GM18870 (cell line): ENCODE results near the gene IMMP2L.
"Not testable (repeated sequence)": the region's sequence is repeated elsewhere in the genome, so short reads cannot be mapped to it uniquely, and the experiment has no call there.

Source experiments
- ATAC-seq: cut with Tn5 transposase; IDR thresholded peaks from one replicate; pipeline ENCODE4 v1.9.1; 2021; ENCODE audit warnings: moderate library complexity; ENCODE audit not compliant: unreplicated experiment

Gene IMMP2L

DNA sequence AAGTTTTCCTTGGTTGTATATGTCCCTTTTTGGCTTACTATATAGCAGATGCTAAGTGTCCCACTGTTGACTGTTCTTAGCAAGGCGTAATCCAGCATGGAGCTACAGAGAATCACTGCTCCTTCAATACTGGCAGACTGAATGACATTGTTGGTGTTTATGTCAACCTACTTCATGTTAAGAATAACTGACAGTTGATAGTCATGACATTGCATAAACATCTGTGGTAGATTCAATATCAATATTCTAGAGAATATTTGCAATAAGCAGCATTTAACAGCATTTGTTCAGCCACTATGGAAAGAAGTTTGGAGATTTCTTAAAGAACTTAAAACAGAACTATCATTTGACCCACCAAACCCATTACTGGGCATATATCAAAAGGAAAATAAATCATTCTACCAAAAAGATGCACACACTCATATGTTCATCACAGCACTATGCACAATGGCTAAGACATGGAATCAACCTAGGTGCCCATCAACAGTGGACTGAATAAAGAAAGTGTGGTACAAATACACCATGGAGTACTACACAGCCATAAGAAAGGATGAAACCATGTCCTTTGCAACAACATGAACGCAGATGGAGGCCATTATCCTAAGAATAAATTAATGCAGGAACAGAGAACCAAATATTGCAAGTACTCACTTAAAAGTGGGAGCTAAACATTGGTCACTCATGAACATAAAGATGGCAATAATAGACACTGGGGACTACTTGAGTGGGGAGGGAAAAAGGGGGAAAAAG lies 88.7 kb downstream of the IMMP2L start:
- ATAC-seq = no peak

DNA sequence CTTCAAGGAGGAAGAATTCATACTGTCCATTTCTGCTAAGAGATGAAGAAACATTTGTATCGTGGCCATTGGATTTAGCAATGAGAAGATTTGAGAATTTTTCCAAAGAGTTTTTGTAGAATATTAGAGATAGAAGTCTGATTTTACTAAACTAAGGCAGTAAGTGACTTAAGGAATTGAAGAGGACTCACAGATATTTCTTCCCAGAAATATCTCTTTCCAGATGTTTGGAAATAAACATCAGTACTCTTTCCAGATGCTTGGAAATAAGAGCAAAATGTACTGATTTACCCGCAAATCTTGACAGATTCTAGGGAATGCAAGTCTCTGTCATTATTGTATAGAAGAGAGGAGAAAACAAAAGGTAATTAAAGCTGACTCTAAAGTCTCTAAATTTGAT lies 91.3 kb downstream of the IMMP2L start:
- no peak for ATAC-seq

DNA sequence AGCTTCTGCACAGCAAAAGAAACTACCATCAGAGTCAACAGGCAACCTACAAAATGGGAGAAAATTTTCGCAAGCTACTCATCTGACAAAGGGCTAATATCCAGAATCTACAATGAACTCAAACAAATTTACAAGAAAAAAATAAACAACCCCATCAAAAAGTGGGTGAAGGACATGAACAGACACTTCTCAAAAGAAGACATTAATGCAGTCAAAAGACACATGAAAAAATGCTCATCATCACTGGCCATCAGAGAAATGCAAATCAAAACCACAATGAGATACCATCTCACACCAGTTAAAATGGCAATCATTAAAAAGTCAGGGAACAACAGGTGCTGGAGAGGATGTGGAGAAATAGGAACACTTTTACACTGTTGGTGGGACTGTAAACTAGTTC lies 92.4 kb downstream of the IMMP2L start:
- not testable (repeated sequence) for ATAC-seq

DNA sequence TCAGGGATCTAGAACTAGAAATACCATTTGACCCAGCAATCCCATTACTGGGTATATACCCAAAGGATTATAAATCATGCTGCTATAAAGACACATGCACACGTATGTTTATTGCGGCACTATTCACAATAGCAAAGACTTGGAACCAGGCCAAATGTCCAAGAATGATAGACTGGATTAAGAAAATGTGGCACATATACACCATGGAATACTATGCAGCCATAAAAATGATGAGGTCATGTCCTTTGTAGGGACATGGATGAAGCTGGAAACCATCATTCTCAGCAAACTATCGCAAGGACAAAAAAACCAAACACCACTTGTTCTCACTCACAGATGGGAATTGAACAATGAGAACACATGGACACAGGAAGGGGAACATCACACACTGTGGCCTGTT lies 96.5 kb downstream of the IMMP2L start:
- not testable (repeated sequence) for ATAC-seq

DNA sequence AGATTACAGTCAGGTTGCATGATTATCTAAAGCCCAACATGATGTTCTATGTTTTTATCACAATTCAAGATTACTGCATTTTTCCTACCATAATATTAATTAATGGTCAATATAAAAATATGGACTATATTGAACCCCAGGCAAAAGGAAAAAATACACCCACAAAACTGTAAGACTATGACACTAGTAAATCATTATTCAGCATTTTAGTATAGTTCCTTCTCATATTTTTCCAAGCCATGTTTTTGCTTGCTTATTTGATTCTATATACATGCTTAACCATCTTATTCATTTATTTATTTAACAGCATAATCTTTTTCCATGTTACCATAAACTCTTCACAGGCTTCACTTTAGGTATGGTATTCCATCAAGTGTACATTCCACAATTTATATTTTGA lies 101.6 kb downstream of the IMMP2L start:
- ATAC-seq = no peak

DNA sequence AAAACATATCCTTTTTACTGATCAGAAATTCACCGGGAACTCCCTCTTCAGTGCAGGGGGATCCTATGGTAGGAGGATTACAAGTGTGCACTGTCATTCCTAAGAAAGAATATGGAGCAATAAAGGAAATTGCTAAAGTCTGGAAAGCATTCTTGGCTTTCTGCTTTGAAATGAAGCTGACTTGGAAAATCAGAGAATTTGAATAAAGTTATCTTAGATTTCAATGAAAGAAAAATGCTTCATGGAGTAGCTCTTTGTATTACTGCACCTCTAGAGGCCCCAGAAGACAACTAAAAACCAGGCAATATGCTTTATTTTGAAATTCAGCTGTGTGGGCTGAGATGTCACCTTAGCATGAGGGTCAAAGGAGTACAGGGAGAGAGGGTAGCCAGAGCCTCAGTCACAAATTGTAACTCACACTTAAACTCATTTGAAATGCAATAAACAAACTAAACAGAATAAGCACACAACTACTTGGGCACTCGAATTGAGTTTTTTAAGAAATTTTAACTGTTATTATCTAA lies 102.5 kb downstream of the IMMP2L start:
- no peak for ATAC-seq

DNA sequence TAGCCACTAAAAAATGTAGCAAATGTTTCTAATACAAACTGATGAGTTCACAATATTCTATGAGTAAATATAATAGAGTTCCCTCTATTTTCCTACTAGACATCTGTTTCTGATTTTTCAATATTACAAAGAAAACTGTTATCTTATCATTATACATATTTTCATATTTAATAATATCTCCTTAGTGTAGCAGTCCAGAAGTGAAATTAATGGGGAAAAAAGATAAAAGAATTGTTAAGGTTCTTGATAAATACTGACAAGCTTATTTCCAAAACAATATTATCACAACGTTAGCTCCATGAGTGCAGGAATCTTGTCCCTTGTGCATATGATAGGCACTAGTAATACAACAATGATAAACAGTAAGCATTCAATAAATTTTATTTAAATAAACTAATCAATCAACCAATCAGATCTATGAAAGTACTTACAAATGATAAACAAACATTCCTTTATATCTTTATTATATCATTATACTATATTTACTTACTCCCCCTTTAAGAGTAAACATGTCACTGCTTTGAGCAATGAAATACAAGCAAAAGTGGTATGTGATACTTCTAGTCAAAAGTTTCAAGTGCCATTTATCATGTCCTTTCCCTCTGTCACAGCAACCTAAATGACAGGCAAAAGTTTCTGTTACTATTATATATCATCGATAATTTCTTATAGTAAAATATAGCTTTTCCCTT lies 103.1 kb downstream of the IMMP2L start:
- ATAC-seq = no peak

DNA sequence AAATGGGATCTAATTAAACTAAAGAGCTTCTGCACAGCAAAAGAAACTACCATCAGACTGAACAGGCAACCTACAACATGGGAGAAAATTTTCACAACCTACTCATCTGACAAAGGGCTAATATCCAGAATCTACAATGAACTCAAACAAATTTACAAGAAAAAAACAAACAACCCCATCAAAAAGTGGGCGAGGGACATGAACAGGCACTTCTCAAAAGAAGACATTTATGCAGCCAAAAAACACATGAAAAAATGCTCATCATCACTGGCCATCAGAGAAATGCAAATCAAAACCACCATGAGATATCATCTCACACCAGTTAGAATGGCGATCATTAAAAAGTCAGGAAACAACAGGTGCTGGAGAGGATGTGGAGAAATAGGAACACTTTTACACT lies 111.6 kb downstream of the IMMP2L start:
- ATAC-seq = not testable (repeated sequence)

DNA sequence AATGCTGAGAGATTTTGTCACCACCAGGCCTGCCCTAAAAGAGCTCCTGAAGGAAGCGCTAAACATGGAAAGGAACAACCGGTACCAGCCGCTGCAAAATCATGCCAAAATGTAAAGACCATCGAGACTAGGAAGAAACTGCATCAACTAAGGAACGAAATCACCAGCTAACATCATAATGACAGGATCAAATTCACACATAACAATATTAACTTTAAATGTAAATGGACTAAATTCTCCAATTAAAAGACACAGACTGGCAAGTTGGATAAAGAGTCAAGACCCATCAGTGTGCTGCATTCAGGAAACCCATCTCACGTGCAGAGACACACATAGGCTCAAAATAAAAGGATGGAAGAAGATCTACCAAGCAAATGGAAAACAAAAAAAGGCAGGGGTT lies 114.8 kb downstream of the IMMP2L start:
- not testable (repeated sequence) for ATAC-seq

DNA sequence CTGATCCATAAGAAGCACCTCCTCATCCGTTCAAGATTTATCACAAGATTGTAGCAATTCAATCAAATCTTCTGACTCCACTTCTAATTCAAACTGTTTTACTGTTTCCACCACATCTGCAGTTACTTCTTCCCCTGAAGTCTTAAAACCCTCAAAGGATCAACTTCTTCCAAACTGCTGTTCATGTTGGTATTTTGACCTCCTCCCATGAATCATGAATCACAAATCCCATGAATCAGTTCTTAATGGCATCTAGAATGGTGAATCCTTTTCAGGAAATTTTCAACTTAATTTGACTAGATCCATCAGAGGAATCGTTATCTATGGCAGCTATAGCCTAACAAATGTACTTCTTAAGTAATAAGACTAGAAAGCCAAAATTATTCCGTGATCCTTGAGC lies 122.3 kb downstream of the IMMP2L start:
- ATAC-seq = no peak

DNA sequence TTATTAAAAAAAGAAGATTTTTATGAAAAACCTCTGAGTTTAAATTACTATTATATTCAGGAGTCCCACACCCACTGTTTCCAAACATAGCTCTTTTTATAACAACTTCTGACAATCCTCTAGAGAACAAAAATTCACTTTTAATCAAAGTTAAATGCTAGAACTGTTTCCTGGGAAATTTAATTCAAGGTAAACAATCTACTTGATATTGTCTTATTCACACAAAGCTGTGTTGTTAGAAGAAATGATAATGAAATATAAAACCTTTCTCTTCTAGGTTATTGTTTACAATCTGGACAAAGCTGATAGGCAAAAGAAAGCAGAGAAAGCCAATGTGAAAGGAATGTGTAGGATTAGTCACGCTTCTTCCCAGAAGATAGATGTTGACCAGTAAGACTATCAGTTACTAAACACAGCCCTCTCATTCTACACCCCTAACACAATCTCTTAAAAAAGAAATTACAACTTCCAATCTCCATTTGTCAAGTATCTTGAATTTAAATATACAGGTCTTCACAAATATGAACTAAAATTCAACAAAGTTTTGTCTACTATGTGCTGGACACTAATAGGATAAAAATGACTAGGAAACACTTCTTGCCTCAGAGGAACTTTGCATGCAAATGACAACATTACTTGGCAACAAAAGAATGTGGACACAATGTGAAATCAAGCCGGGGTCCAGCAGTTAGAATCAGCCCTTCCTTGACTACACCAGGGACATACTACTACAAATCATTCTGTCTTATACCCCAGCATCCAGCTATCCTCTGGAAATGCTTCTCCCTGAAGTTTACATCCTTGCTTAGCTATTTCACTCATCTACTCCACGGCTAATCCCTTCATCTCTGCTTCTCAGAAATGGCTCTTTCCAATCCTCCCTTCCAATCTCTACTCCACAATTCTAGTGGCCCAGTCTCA lies 123.7 kb downstream of the IMMP2L start:
- ATAC-seq = no peak

DNA sequence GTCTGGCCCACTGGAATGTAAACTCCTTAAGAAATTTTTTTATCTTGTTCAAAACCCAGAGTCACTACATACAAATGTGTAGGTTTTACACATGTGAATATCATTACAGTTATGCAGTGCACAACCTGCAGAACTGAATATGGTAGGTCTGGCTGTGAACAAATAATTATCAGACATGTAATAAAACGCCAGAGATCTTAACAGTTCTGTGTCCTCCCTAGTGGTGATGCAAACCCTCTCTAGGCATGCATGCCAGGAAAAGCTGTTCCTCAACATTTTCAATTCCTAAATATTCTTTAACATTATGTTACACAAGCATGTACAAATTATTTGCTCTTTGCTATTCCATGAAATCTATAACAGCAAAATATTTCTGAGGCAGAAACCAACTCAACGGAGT lies 124.6 kb downstream of the IMMP2L start:
- no peak for ATAC-seq

DNA sequence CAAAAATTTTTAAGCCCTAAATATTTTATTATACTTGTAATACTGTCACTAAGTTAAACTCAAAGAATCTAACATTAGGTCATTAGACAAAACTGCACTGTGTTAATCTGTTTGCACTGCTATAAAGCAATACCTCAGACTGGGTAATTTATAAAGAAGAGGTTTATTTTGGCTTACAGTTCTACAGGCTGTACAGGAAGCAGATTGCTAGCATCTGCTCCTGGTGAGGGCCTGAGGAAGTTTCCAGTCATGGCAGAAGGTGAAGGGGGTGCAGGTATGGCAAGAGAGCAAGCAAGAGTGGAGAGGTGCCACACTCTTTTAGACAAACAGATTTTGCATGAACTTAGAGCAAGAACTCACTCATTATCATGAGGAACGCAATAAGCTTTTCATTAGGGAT lies 125.7 kb downstream of the IMMP2L start:
- no peak for ATAC-seq

DNA sequence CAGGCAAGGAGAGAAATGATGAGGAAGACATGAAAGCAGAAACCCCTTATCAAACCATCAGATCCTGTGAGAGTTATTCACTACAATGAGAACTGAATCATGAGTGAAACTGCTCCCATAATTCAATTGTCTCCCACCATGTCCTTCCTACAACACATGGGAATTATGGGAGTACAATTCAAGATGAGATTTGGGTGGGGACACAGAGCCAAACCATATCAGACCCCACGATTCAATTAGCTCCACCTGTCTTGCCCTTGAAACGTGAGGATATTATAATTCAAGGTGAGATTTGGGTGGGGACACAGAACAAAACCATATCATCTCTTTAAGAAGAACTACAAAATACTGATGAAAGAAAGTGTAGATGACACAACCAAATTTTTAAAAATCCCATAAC lies 128.9 kb downstream of the IMMP2L start:
- no peak for ATAC-seq

DNA sequence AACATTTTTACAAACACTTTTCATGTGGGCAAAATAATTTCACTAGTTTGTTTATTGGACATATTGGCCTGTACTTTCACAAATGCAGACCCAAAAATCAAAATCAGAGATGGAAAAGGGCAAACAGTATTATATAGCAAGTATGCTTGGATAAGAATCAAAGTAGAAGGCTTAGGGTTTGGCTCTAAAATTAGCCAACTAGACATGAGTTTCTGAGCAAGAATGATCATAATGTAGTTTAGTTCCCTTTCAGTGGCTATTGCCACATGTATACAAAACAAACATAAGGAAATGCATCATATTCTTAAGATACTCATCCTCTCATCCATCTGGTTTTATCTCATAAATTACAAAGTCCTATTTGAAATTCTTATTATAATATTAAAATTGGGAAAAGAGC lies 132.5 kb downstream of the IMMP2L start:
- ATAC-seq = no peak

DNA sequence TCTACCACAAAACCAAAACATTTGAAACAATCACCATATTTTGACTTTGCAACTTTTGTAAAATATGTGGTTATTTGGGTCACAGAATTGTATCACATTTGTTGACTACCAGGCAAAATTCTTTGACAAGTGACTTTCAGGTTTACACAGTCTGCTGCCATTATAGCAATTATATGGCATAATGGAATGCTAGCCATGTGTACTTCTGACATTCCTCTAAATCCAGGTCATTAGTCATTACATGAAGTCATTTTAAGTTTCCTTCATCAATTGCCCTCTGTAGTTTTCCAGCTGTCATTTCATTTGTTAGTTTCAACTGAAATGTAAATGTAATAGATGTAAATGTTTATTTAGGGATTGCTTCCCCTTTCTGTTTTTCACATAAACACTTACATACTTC lies 137.5 kb downstream of the IMMP2L start:
- no peak for ATAC-seq

DNA sequence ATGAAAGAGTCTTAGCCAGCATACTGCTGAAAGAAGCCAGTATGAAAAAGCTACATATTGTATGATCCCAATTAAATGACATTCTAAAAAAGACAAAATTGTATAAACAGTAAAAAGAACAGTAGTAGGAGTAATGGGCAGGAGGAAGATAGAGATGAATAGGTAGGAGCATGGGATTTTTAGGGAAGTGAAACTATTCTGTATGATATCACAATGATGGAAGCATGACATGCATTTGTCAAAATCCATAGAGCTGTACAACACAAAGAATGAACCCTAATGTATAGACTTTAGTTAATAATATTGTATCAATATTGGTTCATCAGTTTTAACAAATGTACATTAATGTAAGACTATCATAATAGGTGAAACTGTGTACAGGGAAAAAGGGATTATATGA lies 147.9 kb downstream of the IMMP2L start:
- ATAC-seq = no peak

DNA sequence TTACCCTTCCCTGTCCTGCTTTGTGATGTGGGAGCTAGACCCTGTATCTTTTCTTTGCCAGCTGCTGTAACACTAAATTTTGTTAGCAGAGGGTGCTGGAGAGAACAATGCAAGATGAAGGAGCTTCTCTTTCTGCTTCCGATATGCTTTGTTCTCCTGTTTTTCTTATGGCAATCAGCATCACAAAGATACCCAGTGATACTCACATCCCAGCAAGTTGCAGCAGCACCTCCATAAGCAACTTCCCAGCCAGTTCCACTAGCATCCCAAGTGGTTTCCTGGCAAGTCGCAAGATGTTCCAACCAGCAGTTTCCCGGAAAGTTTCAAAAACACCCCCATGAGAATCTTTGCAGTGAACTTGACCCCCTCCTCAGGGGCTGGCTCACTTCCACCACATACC lies 148.6 kb downstream of the IMMP2L start:
- ATAC-seq = no peak

DNA sequence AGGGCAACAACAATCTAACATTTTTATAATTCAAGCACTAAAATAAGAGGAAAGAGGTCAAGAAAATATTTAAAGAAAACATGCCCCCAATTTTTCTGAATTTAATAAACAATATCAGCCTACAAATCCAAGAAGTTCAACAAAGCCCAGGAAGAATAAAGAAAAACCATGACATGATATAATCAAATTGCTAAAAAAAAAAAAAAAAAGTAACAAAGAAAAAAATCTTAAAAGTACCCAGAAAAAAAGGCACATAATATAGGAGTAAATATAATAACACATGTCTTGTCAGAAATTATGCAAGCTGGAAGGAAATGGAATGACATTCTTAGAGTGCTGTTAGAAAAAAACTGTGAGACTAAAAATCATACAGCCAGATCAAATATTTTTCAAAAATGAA lies 151.4 kb downstream of the IMMP2L start:
- ATAC-seq = no peak

DNA sequence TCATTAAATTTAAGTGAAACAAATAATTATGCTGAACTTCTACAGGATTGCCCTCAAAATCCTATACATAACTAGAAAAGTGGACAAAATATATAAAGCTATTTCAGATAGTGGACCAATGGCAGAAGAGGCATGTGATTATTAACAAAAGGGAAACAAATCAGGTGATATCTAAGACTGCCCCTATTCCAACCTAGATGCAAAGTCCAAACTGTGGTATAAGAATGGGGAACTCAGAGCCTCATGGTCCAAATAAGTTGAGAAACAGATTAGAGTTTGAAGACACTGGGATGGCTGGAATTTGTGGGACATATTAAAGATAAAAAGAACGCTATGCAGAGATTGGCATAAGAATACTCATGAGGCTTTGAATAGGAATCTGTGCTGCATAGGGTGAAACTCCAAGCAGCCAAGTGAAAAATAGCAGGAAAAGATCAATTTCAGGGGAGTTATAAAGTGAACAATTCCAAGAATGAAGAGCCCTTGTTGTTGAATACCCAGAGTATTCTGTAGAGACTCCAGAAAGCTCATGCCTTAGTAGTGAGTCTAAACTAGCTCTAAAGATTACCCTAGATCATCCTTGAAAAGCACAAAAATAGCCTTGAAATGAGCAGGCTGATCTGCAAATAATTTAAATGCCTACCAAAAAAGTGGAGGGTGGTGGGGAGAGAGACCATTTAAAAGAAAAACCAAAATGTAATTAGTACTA lies 152.4 kb downstream of the IMMP2L start:
- no peak for ATAC-seq

DNA sequence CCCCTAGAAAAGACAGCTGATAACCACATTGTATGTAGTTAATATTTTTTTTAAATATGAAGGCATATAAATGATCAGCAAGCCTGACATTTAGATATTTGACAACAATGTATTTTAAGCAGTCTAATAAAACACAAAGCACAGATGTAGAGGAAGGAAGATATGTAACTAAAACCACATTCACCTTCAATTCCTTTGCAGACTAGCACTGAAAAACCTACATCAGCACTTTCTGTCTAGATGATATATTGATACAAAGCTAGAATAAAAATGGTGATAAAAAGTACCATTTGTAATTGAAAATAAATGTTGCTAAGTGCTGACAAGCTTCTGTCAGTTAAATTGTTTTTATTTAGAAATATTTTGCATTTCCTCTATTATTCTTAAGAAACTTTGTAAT lies 153.6 kb downstream of the IMMP2L start:
- ATAC-seq = no peak
